ENCODE measurements around the gene AREG. TPM values are rescaled to one million over a fixed set of nuclear protein-coding genes. Genes with fewer than 3 reads are reported as not detected.

AREG gene
- total RNA-seq, 1 experiment from 2014 or later: 4.5 TPM

- ChIA-PET POLR2A (ENCODE audit: unreplicated experiment) (no interaction called here), CTCF (no interaction called here)
- BruUV-seq (replicated peaks): no TSS peak
- intact Hi-C loops (cut with micrococcal nuclease; ENCODE audit: unreplicated experiment): loop anchor here (5.0 kb wide), 1 partner anchor 169 kb away; no protein-coding TSS in a partner anchor
- H3K4me1 ChIP-seq (replicated peaks; ENCODE audit: insufficient read depth): peaks cover 24% of the 10 kb centered on the region
- H3K79me2 ChIP-seq (ENCODE audit: low read depth): no peaks in the 10 kb centered on the region
- H3K4me2 ChIP-seq: no peak overlapping the region
- 0 out of 2 replicates have a peak, but pooled peaks cover 10% of the 10 kb centered on the region for H3K36me3 ChIP-seq (ENCODE audit: low read depth)
- H3K9me2 ChIP-seq (ENCODE audit: insufficient read depth): no peaks in the 10 kb centered on the region
- no peaks in the 10 kb centered on the region for H3K9me3 ChIP-seq (ENCODE audit: insufficient read depth, low read depth)
- no peaks in the 10 kb centered on the region for H3F3A ChIP-seq (ENCODE audit: insufficient read depth, low read depth)
- H4K20me1 ChIP-seq (ENCODE audit: insufficient read depth): no peaks in the 10 kb centered on the region
- H3K4me3 ChIP-seq: no peak overlapping the region
- H2AFZ ChIP-seq: no peak overlapping the region
- H3K27ac ChIP-seq: no peak overlapping the region
- DNase-seq: no peak
- H3K27me3 ChIP-seq (ENCODE audit: insufficient read depth, low read depth): no peaks in the 10 kb centered on the region
- TF ChIP-seq CTCF (conservative IDR thresholded peaks at IDR 0.05) (no peak), EZH2 (IDR thresholded peaks at IDR 0.05; ENCODE audit: low read depth) (no peak)
These were observed 8.2 kb downstream of the AREG start for GRCh38 chr4:74453037-74453635.

GRCh38 chr4:74453829-74454742, 9.2 kb downstream of the AREG start:
- Histone ChIP-seq H2AFZ (no peak overlapping the region), H3F3A (ENCODE audit: insufficient read depth, low read depth) (no peaks in the 10 kb centered on the region), H3K4me1 (replicated peaks; ENCODE audit: insufficient read depth) (peaks cover 24% of the 10 kb centered on the region), H3K9me2 (ENCODE audit: insufficient read depth) (no peaks in the 10 kb centered on the region), H3K27me3 (ENCODE audit: insufficient read depth, low read depth) (no peaks in the 10 kb centered on the region), H3K4me3 (no peak overlapping the region), H3K79me2 (ENCODE audit: low read depth) (no peaks in the 10 kb centered on the region), H3K4me2 (no peak overlapping the region), H3K27ac (no peak overlapping the region), H3K9me3 (ENCODE audit: insufficient read depth, low read depth) (no peaks in the 10 kb centered on the region), H4K20me1 (ENCODE audit: insufficient read depth) (no peaks in the 10 kb centered on the region), H3K36me3 (ENCODE audit: low read depth) (0 out of 2 replicates have a peak, but pooled peaks cover 10% of the 10 kb centered on the region)
- no peak for TF ChIP-seq CTCF (conservative IDR thresholded peaks at IDR 0.05)
- no peak for TF ChIP-seq EZH2 (IDR thresholded peaks at IDR 0.05; ENCODE audit: low read depth)
- ChIA-PET POLR2A (ENCODE audit: unreplicated experiment) (no interaction called here), CTCF (no interaction called here)
- DNase-seq: no peak
- intact Hi-C loops (cut with micrococcal nuclease; ENCODE audit: unreplicated experiment): loop anchor here (5.0 kb wide), 1 partner anchor 168 kb away; no protein-coding TSS in a partner anchor
- no TSS peak for BruUV-seq (replicated peaks)

- H2AFZ ChIP-seq: no peak overlapping the region
- H3K27me3 ChIP-seq (ENCODE audit: insufficient read depth, low read depth): no peaks in the 10 kb centered on the region
- H3F3A ChIP-seq (ENCODE audit: insufficient read depth, low read depth): no peaks in the 10 kb centered on the region
- H3K4me2 ChIP-seq: no peak overlapping the region
- CTCF ChIA-PET: no interaction called here
- H4K20me1 ChIP-seq (ENCODE audit: insufficient read depth): no peaks in the 10 kb centered on the region
- no peaks in the 10 kb centered on the region for H3K9me2 ChIP-seq (ENCODE audit: insufficient read depth)
- peaks cover 13% of the 10 kb centered on the region for H3K4me1 ChIP-seq (replicated peaks; ENCODE audit: insufficient read depth)
- no peak overlapping the region for H3K27ac ChIP-seq
- intact Hi-C loops (cut with micrococcal nuclease; ENCODE audit: unreplicated experiment): no loop called here
- no peaks in the 10 kb centered on the region for H3K79me2 ChIP-seq (ENCODE audit: low read depth)
- no peak for TF ChIP-seq CTCF (conservative IDR thresholded peaks at IDR 0.05)
- no peak for TF ChIP-seq EZH2 (IDR thresholded peaks at IDR 0.05; ENCODE audit: low read depth)
- no TSS peak for BruUV-seq (replicated peaks)
- no peak overlapping the region for H3K4me3 ChIP-seq
- H3K36me3 ChIP-seq (ENCODE audit: low read depth): 0 out of 2 replicates have a peak, but pooled peaks cover 10% of the 10 kb centered on the region
- DNase-seq: no peak
- POLR2A ChIA-PET (ENCODE audit: unreplicated experiment): no interaction called here
- no peaks in the 10 kb centered on the region for H3K9me3 ChIP-seq (ENCODE audit: insufficient read depth, low read depth)
These were observed 10.6 kb downstream of the AREG start for GRCh38 chr4:74455361-74456055.
